SK-N-SH (cell line): ENCODE results near the gene SMCO2. TPM values are rescaled to one million over a fixed set of nuclear protein-coding genes. Genes with fewer than 3 reads are reported as not detected.
A peak's percentile ranks its signal among the peaks of the same experiment; 100 is the strongest.

ENCODE experiments used
- CTCF ChIA-PET: fragments of 300-600, 350-600 bp; formaldehyde crosslinking; extraction: SDS; loops from one replicate; lab custom pipeline; 2021; lab: Yijun Ruan, JAX
- POLR2A ChIA-PET: fragments of 350-600 bp; sonication (Branson Sonifier 250); formaldehyde crosslinking; extraction: SDS; loops from one replicate; lab custom pipeline; 2020; ENCODE audit warnings: antibody characterized with exemption, inconsistent platforms; lab: Yijun Ruan, JAX
- DNase-seq: peaks from one replicate; pipeline ENCODE4 v3.0.0; 2012
- H2AFZ ChIP-seq: fragments of 200-600 bp; sonication (generic); 2 replicates; pipeline ENCODE4 v1.8.1; 2016; ENCODE audit warnings: antibody characterized with exemption, mild to moderate bottlenecking, low read depth
- H3F3A ChIP-seq: fragments of 200-600 bp; sonication (generic); replicated peaks from 2 replicates; pipeline ENCODE3; 2016; ENCODE audit warnings: antibody characterized with exemption, mild to moderate bottlenecking; ENCODE audit not compliant: insufficient read depth
- H3K27ac ChIP-seq, 2 experiments: fragments of 200-500 bp in 1 of 2; fragments of 200-600 bp in 1 of 2; sonication (Bioruptor generic) in 1 of 2; sonication (generic), shearing (Covaris generic) in 1 of 2; 2 replicates each; pipeline versions ENCODE4 v1.5.1 to v1.6.1; 2014 to 2016; ENCODE audit warnings: low read depth in 2 of 2, inconsistent platforms in 1 of 2, low read length in 1 of 2, mild to moderate bottlenecking in 1 of 2, mixed read lengths in 1 of 2
- H3K27me3 ChIP-seq: fragments of 200-600 bp; sonication (generic), shearing (Covaris generic); 2 replicates; pipeline ENCODE4 v1.6.1; 2016; ENCODE audit warnings: mixed run types; ENCODE audit not compliant: insufficient read depth
- H3K36me3 ChIP-seq, 2 experiments: fragments of 200-500 bp in 1 of 2; fragments of 200-600 bp in 1 of 2; sonication (Bioruptor generic) in 1 of 2; sonication (generic) in 1 of 2; replicated peaks in 1 of 2; 2 replicates each; pipeline versions ENCODE3 to v1.5.1; 2014 to 2016; ENCODE audit warnings: low read length in 1 of 2, mild to moderate bottlenecking in 1 of 2; ENCODE audit not compliant: insufficient read depth in 2 of 2, control insufficient read depth in 1 of 2
- H3K4me1 ChIP-seq, 2 experiments: fragments of 200-500 bp in 1 of 2; fragments of 200-600 bp in 1 of 2; sonication (Bioruptor generic) in 1 of 2; sonication (generic), shearing (Covaris generic) in 1 of 2; 2 replicates each; pipeline versions ENCODE4 v1.5.1 to v1.6.1; 2014 to 2016; ENCODE audit warnings: low read depth in 1 of 2, low read length in 1 of 2, mixed run types in 1 of 2; ENCODE audit not compliant: insufficient read depth in 2 of 2, control insufficient read depth in 1 of 2
- H3K4me2 ChIP-seq: fragments of 200-600 bp; sonication (generic), shearing (Covaris generic); 2 replicates; pipeline ENCODE4 v1.6.1; 2017; ENCODE audit warnings: mixed run types
- H3K4me3 ChIP-seq, 2 experiments: fragments of 200-500 bp in 1 of 2; fragments of 200-600 bp in 1 of 2; sonication (Bioruptor generic) in 1 of 2; sonication (generic), shearing (Covaris generic) in 1 of 2; 2 replicates each; pipeline versions ENCODE4 v1.5.1 to v1.8.1; 2014 to 2016; ENCODE audit warnings: low read depth in 2 of 2, inconsistent platforms in 1 of 2, low read length in 1 of 2, mild to moderate bottlenecking in 1 of 2, mixed read lengths in 1 of 2, moderate library complexity in 1 of 2
- H3K79me2 ChIP-seq: fragments of 200-600 bp; sonication (generic); 2 replicates; pipeline ENCODE4 v1.8.1; 2017; ENCODE audit warnings: mild to moderate bottlenecking; ENCODE audit not compliant: insufficient read depth
- H3K9ac ChIP-seq: fragments of 200-600 bp; sonication (generic); 2 replicates; pipeline ENCODE4 v1.6.1; 2017; ENCODE audit warnings: mixed run types
- H3K9me2 ChIP-seq: fragments of 200-600 bp; sonication (generic); 2 replicates; pipeline ENCODE4 v1.6.1; 2017; ENCODE audit warnings: mixed run types
- H3K9me3 ChIP-seq: fragments of 200-600 bp; sonication (generic); 2 replicates; pipeline ENCODE4 v1.6.1; 2017; ENCODE audit warnings: mixed run types, mild to moderate bottlenecking, moderate library complexity
- H4K20me1 ChIP-seq: fragments of 200-600 bp; sonication (generic); 2 replicates; pipeline ENCODE4 v1.6.1; 2017; ENCODE audit warnings: mild to moderate bottlenecking, mixed run types; ENCODE audit not compliant: insufficient read depth
- CTCF ChIP-seq: fragments of 200-600 bp; sonication (generic); IDR thresholded peaks from 2 replicates; pipeline ENCODE4 v1.6.1; 2017; ENCODE audit warnings: antibody characterized with exemption, mild to moderate bottlenecking, moderate library complexity
- EP300 ChIP-seq, 2 experiments: IDR thresholded peaks; 2 replicates each; pipeline versions ENCODE4 v1.4.0 to v1.6.1; 2012; ENCODE audit warnings: borderline replicate concordance in 1 of 2, low read depth in 1 of 2, low read length in 1 of 2
- FOXJ3 ChIP-seq: sonication (generic); formaldehyde crosslinking; IDR thresholded peaks from 2 replicates; pipeline ENCODE4 v1.5.1; 2020; ENCODE audit warnings: mild to moderate bottlenecking, missing genetic modification reagents
- FOXM1 ChIP-seq: IDR thresholded peaks from 2 replicates; pipeline ENCODE4 v1.4.0; 2012; ENCODE audit warnings: low read depth, mild to moderate bottlenecking
- GABPA ChIP-seq: IDR thresholded peaks from 2 replicates; pipeline ENCODE4 v1.4.0; 2012; ENCODE audit warnings: low read depth, mild to moderate bottlenecking
- GATA2 ChIP-seq: sonication (generic); formaldehyde crosslinking; IDR thresholded peaks from 2 replicates; pipeline ENCODE4 v1.5.0; 2020; ENCODE audit warnings: mild to moderate bottlenecking, missing genetic modification reagents
- IRF3 ChIP-seq: fragments of 150-350 bp; IDR thresholded peaks from 2 replicates; pipeline ENCODE4 v1.6.1; 2016; ENCODE audit warnings: mild to moderate bottlenecking, low read depth, low read length
- MEF2A ChIP-seq: IDR thresholded peaks from 2 replicates; pipeline ENCODE4 v1.4.0; 2012; ENCODE audit warnings: low read depth, borderline replicate concordance
- MXI1 ChIP-seq: IDR thresholded peaks from 2 replicates; pipeline ENCODE4 v1.6.1; 2012; ENCODE audit warnings: mild to moderate bottlenecking, low read depth, low read length, improper control_type of control experiment
- NFIC ChIP-seq: IDR thresholded peaks from 2 replicates; pipeline ENCODE4 v1.4.0; 2012; ENCODE audit warnings: borderline replicate concordance
- NRF1 ChIP-seq: IDR thresholded peaks from 2 replicates; pipeline ENCODE4 v1.6.1; 2012; ENCODE audit warnings: low read depth, mild to moderate bottlenecking, low read length
- PBX3 ChIP-seq: IDR thresholded peaks from 2 replicates; pipeline ENCODE4; 2012
- POLR2AphosphoS5 ChIP-seq: IDR thresholded peaks from 2 replicates; pipeline ENCODE4 v1.6.1; 2012; ENCODE audit warnings: low read depth, low read length
- RAD21 ChIP-seq: IDR thresholded peaks from 2 replicates; pipeline ENCODE4 v1.6.1; 2012; ENCODE audit warnings: mild to moderate bottlenecking, low read length
- RCOR1 ChIP-seq: fragments of 150-350 bp; IDR thresholded peaks from 2 replicates; pipeline ENCODE4 v1.6.1; 2017; ENCODE audit warnings: antibody characterized with exemption, low read length
- REST ChIP-seq: IDR thresholded peaks from 2 replicates; pipeline ENCODE4 v1.6.1; 2012; ENCODE audit warnings: mild to moderate bottlenecking, low read depth, low read length, moderate library complexity
- RFX5 ChIP-seq: IDR thresholded peaks from 2 replicates; pipeline ENCODE4 v1.6.1; 2012; ENCODE audit warnings: mild to moderate bottlenecking, improper control_type of control experiment, low read length
- SIN3A ChIP-seq: IDR thresholded peaks from 2 replicates; pipeline ENCODE4 v1.6.1; 2012; ENCODE audit warnings: low read depth, mild to moderate bottlenecking, low read length, moderate library complexity, borderline replicate concordance
- TAF1 ChIP-seq: IDR thresholded peaks from 2 replicates; pipeline ENCODE4 v1.6.1; 2012; ENCODE audit warnings: low read depth, mild to moderate bottlenecking, low read length, moderate library complexity, borderline replicate concordance
- USF2 ChIP-seq: fragments of 150-350 bp; IDR thresholded peaks from 2 replicates; pipeline ENCODE4 v1.6.1; 2017; ENCODE audit warnings: antibody characterized with exemption, low read length, low read depth, borderline replicate concordance
- YY1 ChIP-seq: IDR thresholded peaks from 2 replicates; pipeline ENCODE4 v1.4.0; 2012; ENCODE audit warnings: low read depth, mild to moderate bottlenecking
- WGBS: methylation state at CpG from one replicate; pipeline ENCODE4 v1.1.6; 2017; ENCODE audit warnings: low lambda C conversion rate; 5-methylcytosine and 5-hydroxymethylcytosine counted together
- polyA plus RNA-seq, 3 experiments: library from polyadenylated mRNA; depleted of rRNA; stranded (reverse); fragments of >200 nt; gene quantifications; 2 replicates each; pipeline ENCODE4 v1.2.3, GENCODE V29; 2012

SMCO2 gene
- polyA plus RNA-seq, 1 of the 3 experiments (the other 2 are of a cell fraction), result 0.21 TPM

GRCh38 chr12:27523305-27523641, 76.7 kb downstream of the SMCO2 start (continued):
- TF ChIP-seq MXI1 (no peak; the same call in 1 of the 2 replicates), FOXJ3 (no peak)
- TF ChIP-seq, all 33 proteins: peak for 2

GRCh38 chr12:27523642-27524493, 77.3 kb downstream of the SMCO2 start, which contains the start of gene PPFIBP1:
Gene PPFIBP1, plus strand, starts transcription at chr12:27524206. Its CDS starts 109,191 bp downstream, at chr12:27633397.
- Histone ChIP-seq H4K20me1 (peaks cover 18% of the 10 kb centered on the region), H3K4me2 (peak within 1 kb of the TSS; percentile 87), H3K4me3 (peak within 1 kb of the TSS; percentile 78 to 85), H3K4me1 (peaks cover 17 to 34% of the 10 kb centered on the region in 2 experiments; a peak in 3 of 4 replicates), H3K79me2 (peaks cover 54% of the 10 kb centered on the region), H3K27me3 (no peaks in the 10 kb centered on the region), H3F3A (peaks cover 14% of the 10 kb centered on the region), H3K9ac (peak within 1 kb of the TSS; percentile 95), H3K9me2 (no peaks in the 10 kb centered on the region), H2AFZ (peak within 1 kb of the TSS; percentile 68), H3K36me3 (peaks cover 0 to 3% of the 10 kb centered on the region in 2 experiments), H3K9me3 (no peaks in the 10 kb centered on the region), H3K27ac (peak within 1 kb of the TSS; percentile 93 to 95)
- under 1% methylated on average over 30 of the region's 41 CpGs for WGBS
- ChIA-PET POLR2A (interaction anchor here (1.0 kb wide), 1 partner anchor 15 kb away, joined by 3 read pairs; no protein-coding TSS in a partner anchor), CTCF (interaction anchor here (0.6 to 1.8 kb wide), 9 partner anchors 9 to 128 kb away, joined by 3 to 5 read pairs (median 3); no protein-coding TSS in a partner anchor)
- peak; percentile 94 for DNase-seq
- TF ChIP-seq MEF2A (no peak), FOXJ3 (no peak), CTCF (peak; percentile 30; the same call in 1 of the 2 replicates), YY1 (0 out of 2 replicates have a peak, but pooled peaks have one; percentile 55), USF2 (no peak), RCOR1 (no peak), RAD21 (no peak), PBX3 (peak; percentile 99), GABPA (peak; percentile 56), MXI1 (peak; percentile 87), REST (no peak), NRF1 (peak; percentile 39; the same call in 1 of the 2 replicates), RFX5 (no peak; the same call in 1 of the 2 replicates), IRF3 (peak; percentile 73), EP300 (IDR thresholded peaks at IDR 0.05; ENCODE audit: borderline replicate concordance in 1 of 2, low read depth in 1 of 2, low read length in 1 of 2) (no peak), FOXM1 (no peak), POLR2AphosphoS5 (peak; percentile 90), TAF1 (peak; percentile 84), GATA2 (CRISPR knock-in tag) (no peak), SIN3A (peak; percentile 70; the same call in 1 of the 2 replicates), NFIC (no peak)
